Neural progenitor cell (in vitro differentiated cells): ENCODE data around the gene IL6R.

Source experiments
- EZH2phosphoT487 ChIP-seq: fragments of 200-600 bp; sonication (generic); IDR thresholded peaks from 2 replicates; pipeline ENCODE4 v1.6.1; 2017; ENCODE audit warnings: antibody characterized with exemption
- TF ChIP-seq, protein P1 (sequence below): fragments of 200-600 bp; sonication (generic); IDR thresholded peaks from 2 replicates; pipeline ENCODE4 v1.5.1; 2017; ENCODE audit warnings: antibody characterized with exemption, mild to moderate bottlenecking

DNA sequence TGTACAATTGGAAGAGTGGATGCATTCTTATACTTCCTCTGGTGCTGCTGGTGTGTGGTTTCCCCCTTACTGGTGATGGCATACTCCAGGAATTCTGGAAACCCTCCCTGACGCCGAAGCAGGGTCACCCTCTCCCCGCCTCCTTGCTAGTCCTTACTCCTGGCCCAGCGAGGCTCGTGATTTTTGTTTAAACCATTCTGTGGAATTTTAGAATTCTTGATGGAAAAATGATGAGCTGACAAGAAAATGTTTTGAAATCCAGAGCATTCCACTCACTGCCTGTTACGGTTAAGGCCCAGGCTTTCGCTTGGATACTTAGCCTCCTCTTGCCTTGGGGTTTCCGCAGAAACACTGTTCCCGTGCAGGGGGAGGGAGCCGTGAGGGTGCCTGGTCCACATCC lies 41.1 kb downstream of the IL6R start:
- TF ChIP-seq, protein P1, sequence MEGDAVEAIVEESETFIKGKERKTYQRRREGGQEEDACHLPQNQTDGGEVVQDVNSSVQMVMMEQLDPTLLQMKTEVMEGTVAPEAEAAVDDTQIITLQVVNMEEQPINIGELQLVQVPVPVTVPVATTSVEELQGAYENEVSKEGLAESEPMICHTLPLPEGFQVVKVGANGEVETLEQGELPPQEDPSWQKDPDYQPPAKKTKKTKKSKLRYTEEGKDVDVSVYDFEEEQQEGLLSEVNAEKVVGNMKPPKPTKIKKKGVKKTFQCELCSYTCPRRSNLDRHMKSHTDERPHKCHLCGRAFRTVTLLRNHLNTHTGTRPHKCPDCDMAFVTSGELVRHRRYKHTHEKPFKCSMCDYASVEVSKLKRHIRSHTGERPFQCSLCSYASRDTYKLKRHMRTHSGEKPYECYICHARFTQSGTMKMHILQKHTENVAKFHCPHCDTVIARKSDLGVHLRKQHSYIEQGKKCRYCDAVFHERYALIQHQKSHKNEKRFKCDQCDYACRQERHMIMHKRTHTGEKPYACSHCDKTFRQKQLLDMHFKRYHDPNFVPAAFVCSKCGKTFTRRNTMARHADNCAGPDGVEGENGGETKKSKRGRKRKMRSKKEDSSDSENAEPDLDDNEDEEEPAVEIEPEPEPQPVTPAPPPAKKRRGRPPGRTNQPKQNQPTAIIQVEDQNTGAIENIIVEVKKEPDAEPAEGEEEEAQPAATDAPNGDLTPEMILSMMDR: no peak
- no peak for TF ChIP-seq EZH2phosphoT487
